B cell (primary cell): Measurements from ENCODE around the gene NDRG2. TPM values are rescaled to one million over a fixed set of nuclear protein-coding genes. Genes with fewer than 3 reads are reported as not detected.

Experiments used
- ATAC-seq: fragments of 200-7000 bp; cut with Tn5 transposase; one replicate; pipeline ENCODE4 v1.10.0; 2021; ENCODE audit warnings: low read depth, mild to moderate bottlenecking, moderate number of reproducible peaks, moderate library complexity
- CTCF ChIA-PET: fragments of 350-600 bp; sonication (Branson Sonifier 250); formaldehyde crosslinking; loops from one replicate; lab custom pipeline; 2021; ENCODE audit warnings: antibody characterized with exemption, inconsistent platforms; lab: Charles Lee
- POLR2A ChIA-PET: fragments of 350-600 bp; sonication (Branson Sonifier 250); formaldehyde crosslinking; loops from one replicate; lab custom pipeline; 2021; ENCODE audit warnings: antibody characterized with exemption; lab: Charles Lee
- DNase-seq: peaks from one replicate; pipeline ENCODE4 v3.0.0; 2013
- H2AFZ ChIP-seq: 2 replicates; pipeline ENCODE4 v1.6.1; 2012; ENCODE audit warnings: mild to moderate bottlenecking, low read depth, low read length; ENCODE audit not compliant: insufficient read depth, poor library complexity, severe bottlenecking
- H3K27ac ChIP-seq, 2 donors: 1 replicate in 1 of 2; 2 replicates in 1 of 2; pipeline ENCODE4 v1.5.1; 2012 to 2013; ENCODE audit warnings: low read length in 2 of 2, mild to moderate bottlenecking in 2 of 2, moderate library complexity in 1 of 2
- H3K27me3 ChIP-seq, 4 experiments: fragments of 200-600 bp in 1 of 4; sonication (generic) in 1 of 4; replicated peaks in 1 of 4; 1 replicate in 2 of 4; 2 replicates in 2 of 4; pipeline versions ENCODE4 v1.6.1 to v1.7.0; 2013 to 2016; ENCODE audit warnings: low read length in 3 of 4, mild to moderate bottlenecking in 2 of 4, mixed read lengths in 1 of 4, moderate library complexity in 1 of 4; ENCODE audit not compliant: insufficient read depth in 4 of 4, control insufficient read depth in 3 of 4; ENCODE audit errors: control extremely low read depth in 1 of 4
- H3K36me3 ChIP-seq, 2 experiments: replicated peaks in 1 of 2; 1 replicate in 1 of 2; 2 replicates in 1 of 2; pipeline versions ENCODE4 v1.6.1 to v1.7.1; 2013; ENCODE audit warnings: low read length in 1 of 2; ENCODE audit not compliant: insufficient read depth in 2 of 2, control insufficient read depth in 1 of 2; ENCODE audit errors: control extremely low read depth in 1 of 2, extremely low read depth in 1 of 2
- H3K4me1 ChIP-seq, 2 donors: fragments of 200-600 bp in 1 of 2; sonication (generic) in 1 of 2; 1 replicate in 1 of 2; 2 replicates in 1 of 2; pipeline versions ENCODE4 v1.5.1 to v1.6.1; 2013 to 2017; ENCODE audit warnings: low read length in 2 of 2; ENCODE audit not compliant: control insufficient read depth in 2 of 2, insufficient read depth in 2 of 2
- H3K4me2 ChIP-seq: replicated peaks from 2 replicates; pipeline ENCODE3; 2012; ENCODE audit warnings: mild to moderate bottlenecking, low read depth, low read length; ENCODE audit not compliant: poor library complexity, severe bottlenecking
- H3K4me3 ChIP-seq, 5 experiments: fragments of 200-600 bp in 1 of 5; sonication (generic) in 1 of 5; 1 replicate in 3 of 5; 2 replicates in 2 of 5; pipeline versions ENCODE4 v1.5.1 to v1.7.0; 2011 to 2016; ENCODE audit warnings: low read length in 4 of 5, mild to moderate bottlenecking in 4 of 5, low read depth in 2 of 5, control low read depth in 1 of 5, moderate library complexity in 1 of 5; ENCODE audit not compliant: insufficient read depth in 1 of 5; ENCODE audit errors: control extremely low read depth in 1 of 5, extremely low read depth in 1 of 5
- H3K79me2 ChIP-seq: fragments of 200-600 bp; sonication (generic); one replicate; pipeline ENCODE4 v1.6.0; 2016; ENCODE audit warnings: low read length; ENCODE audit not compliant: control insufficient read depth, insufficient read depth
- H3K9ac ChIP-seq: fragments of 200-600 bp; sonication (generic); 2 replicates; pipeline ENCODE4 v1.6.1; 2017; ENCODE audit warnings: mild to moderate bottlenecking, low read length, moderate library complexity
- H3K9me3 ChIP-seq, 3 donors: one replicate each; pipeline versions ENCODE4 v1.6.1 to v1.7.1; 2013; ENCODE audit warnings: low read length in 2 of 3; ENCODE audit not compliant: control insufficient read depth in 2 of 3, insufficient read depth in 1 of 3; ENCODE audit errors: control extremely low read depth in 1 of 3
- H4K20me1 ChIP-seq: 2 replicates; pipeline ENCODE4 v1.6.0; 2012; ENCODE audit warnings: mild to moderate bottlenecking, low read length; ENCODE audit not compliant: insufficient read depth, control insufficient read depth, poor library complexity, severe bottlenecking
- H3K27ac Mint-ChIP-seq: one replicate; pipeline ENCODE4 v1.8.0; 2021; ENCODE audit warnings: mixed read lengths
- H3K27me3 Mint-ChIP-seq: one replicate; pipeline ENCODE4 v1.8.0; 2021; ENCODE audit warnings: mixed read lengths
- H3K4me1 Mint-ChIP-seq: one replicate; pipeline ENCODE4 v1.8.0; 2021; ENCODE audit warnings: mixed read lengths
- H3K4me3 Mint-ChIP-seq: one replicate; pipeline ENCODE4 v1.8.0; 2021; ENCODE audit warnings: mixed read lengths
- H3K9me3 Mint-ChIP-seq: one replicate; pipeline ENCODE4 v1.8.0; 2022; ENCODE audit warnings: mixed read lengths; ENCODE audit not compliant: insufficient read depth
- EZH2 ChIP-seq: IDR thresholded peaks from 2 replicates; pipeline ENCODE4 v1.6.1; 2012; ENCODE audit warnings: borderline replicate concordance, low read depth, mild to moderate bottlenecking, moderate library complexity, low read length; ENCODE audit not compliant: insufficient read depth, poor library complexity, severe bottlenecking
- WGBS: methylation state at CpG from one replicate; pipeline ENCODE4 v1.1.5; 2013; ENCODE audit warnings: missing lambda C conversion rate; ENCODE audit not compliant: insufficient coverage; 5-methylcytosine and 5-hydroxymethylcytosine counted together
- intact Hi-C: fragments of 100-400 bp; cut with micrococcal nuclease; formaldehyde crosslinking; loops from one replicate; pipeline ENCODE4 v1.10.0; 2022
- polyA plus RNA-seq: library from polyadenylated mRNA; depleted of rRNA; stranded (reverse); fragments of >200 nt; gene quantifications from 2 replicates; pipeline ENCODE4 v1.2.3, GENCODE V29; 2012
- total RNA-seq, 2 donors: library from RNA; stranded (reverse); fragments of 120-200 nt in 1 of 2; gene quantifications; 1 replicate in 1 of 2; 2 replicates in 1 of 2; pipeline versions ENCODE4 v1.2.3 to v1.2.4, GENCODE V29; 2013 to 2022
- TF ChIP-seq, protein P1 (sequence below): fragments of 200-600 bp; IDR thresholded peaks from one replicate; pipeline ENCODE4 v1.8.0; 2022; ENCODE audit warnings: antibody characterized with exemption, mild to moderate bottlenecking

NDRG2 gene
- total and polyA plus RNA-seq, 2 donors (not counting 1 experiment from before 2014, with no cell fraction given) = 9.5 to 11.8 TPM

DNA sequence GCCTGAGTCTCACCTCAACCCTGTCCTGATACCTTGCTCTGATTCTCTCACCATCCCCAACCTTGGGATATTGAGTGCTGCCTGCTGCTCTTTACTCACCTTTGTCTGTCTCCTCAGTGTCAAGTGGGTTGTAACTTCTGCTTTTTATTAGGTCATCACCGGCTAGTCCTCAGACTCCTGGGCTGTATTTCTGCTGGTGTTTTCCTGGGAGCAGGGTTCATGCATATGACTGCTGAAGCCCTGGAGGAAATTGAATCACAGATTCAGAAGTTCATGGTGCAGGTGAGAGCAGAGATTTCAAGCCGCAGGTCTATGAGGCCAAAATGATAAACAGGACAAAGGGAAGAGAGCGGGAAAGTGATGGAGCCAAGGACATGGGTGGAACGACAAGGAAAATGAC, 25.3 kb downstream of the NDRG2 start:
- Mint-ChIP-seq H3K27me3 (no peaks in the 10 kb centered on the region), H3K27ac (no peak overlapping the region), H3K4me3 (no peak overlapping the region), H3K4me1 (no peaks in the 10 kb centered on the region), H3K9me3 (no peaks in the 10 kb centered on the region)
- Histone ChIP-seq H3K36me3 (peaks cover 14 to 34% of the 10 kb centered on the region in 2 experiments), H4K20me1 (no peaks in the 10 kb centered on the region), H3K4me2 (no peak overlapping the region), H3K27me3 (no peaks in the 10 kb centered on the region), H3K27ac (no peak overlapping the region), H3K4me3 (no peak overlapping the region), H2AFZ (no peak overlapping the region), H3K4me1 (no peaks in the 10 kb centered on the region), H3K9ac (no peak overlapping the region), H3K79me2 (no peaks in the 10 kb centered on the region), H3K9me3 (no peaks in the 10 kb centered on the region)
- ATAC-seq (no peak), DNase-seq (no peak)
- ChIA-PET POLR2A (no interaction called here), CTCF (interaction anchor here (1.2 to 6.5 kb wide), 3 partner anchors 16 to 68 kb away, joined by 3 to 47 read pairs (median 14); no protein-coding TSS in a partner anchor)
- no peak for TF ChIP-seq EZH2
- TF ChIP-seq, protein P1, sequence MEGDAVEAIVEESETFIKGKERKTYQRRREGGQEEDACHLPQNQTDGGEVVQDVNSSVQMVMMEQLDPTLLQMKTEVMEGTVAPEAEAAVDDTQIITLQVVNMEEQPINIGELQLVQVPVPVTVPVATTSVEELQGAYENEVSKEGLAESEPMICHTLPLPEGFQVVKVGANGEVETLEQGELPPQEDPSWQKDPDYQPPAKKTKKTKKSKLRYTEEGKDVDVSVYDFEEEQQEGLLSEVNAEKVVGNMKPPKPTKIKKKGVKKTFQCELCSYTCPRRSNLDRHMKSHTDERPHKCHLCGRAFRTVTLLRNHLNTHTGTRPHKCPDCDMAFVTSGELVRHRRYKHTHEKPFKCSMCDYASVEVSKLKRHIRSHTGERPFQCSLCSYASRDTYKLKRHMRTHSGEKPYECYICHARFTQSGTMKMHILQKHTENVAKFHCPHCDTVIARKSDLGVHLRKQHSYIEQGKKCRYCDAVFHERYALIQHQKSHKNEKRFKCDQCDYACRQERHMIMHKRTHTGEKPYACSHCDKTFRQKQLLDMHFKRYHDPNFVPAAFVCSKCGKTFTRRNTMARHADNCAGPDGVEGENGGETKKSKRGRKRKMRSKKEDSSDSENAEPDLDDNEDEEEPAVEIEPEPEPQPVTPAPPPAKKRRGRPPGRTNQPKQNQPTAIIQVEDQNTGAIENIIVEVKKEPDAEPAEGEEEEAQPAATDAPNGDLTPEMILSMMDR = no peak
- WGBS = 92% methylated on average over 4 of the region's 4 CpGs
- intact Hi-C loops = no loop called here

DNA sequence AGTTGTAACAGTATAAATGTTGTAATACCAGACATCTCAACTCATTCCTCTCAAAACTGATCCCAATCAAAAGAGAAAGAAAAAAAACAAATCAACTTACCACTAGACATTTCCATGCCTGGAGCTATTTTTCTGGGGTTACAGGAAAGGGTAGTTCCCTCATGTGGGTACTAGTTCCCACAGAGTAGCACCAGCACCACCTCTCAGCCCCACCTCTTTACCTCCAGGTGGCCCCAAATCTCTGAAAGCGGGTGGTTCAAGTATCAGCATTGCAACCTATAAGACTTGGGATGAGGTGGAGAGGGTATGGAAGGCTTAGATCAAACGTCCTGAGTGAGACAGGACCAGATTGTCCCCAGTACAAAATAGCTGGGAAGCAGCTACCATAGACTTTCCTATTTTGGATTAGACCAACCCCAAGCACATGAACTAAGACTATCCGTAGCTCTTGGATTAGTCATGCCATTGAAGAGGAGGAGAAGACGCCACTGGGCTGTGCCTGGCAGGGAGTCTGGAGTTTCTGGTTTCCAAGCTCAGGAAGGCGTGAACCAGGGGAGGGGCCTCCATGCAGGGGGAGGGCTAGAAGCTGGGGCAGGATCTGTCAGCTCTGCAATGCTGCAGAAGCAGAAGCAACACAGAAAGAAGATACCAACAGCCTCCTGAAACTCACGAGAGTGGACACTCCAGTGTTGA, 26.0 kb downstream of the NDRG2 start, which contains the start of gene SLC39A2:
SLC39A2 (plus strand) TSS at position 620 of the 693 bp plus-strand sequence. CDS start 154 bp downstream, outside the sequence.
- ChIA-PET CTCF (interaction anchor here (1.2 to 6.5 kb wide), 4 partner anchors 9 to 68 kb away, joined by 3 to 47 read pairs (median 9); no protein-coding TSS in a partner anchor), POLR2A (no interaction called here)
- H3K4me3 ChIP-seq = no peak within 1 kb of the TSS
- no peak within 1 kb of the TSS for H3K27ac ChIP-seq
- no peaks in the 10 kb centered on the region for H4K20me1 ChIP-seq
- Mint-ChIP-seq H3K27me3 (no peaks in the 10 kb centered on the region), H3K9me3 (no peaks in the 10 kb centered on the region), H3K4me3 (no peak within 1 kb of the TSS), H3K27ac (no peak within 1 kb of the TSS), H3K4me1 (no peaks in the 10 kb centered on the region)
- no peak within 1 kb of the TSS for H2AFZ ChIP-seq
- WGBS = 88% methylated on average over 5 of the region's 6 CpGs
- intact Hi-C loops = no loop called here
- no peaks in the 10 kb centered on the region for H3K79me2 ChIP-seq
- no peaks in the 10 kb centered on the region for H3K9me3 ChIP-seq
- ATAC-seq = no peak
- no peaks in the 10 kb centered on the region for H3K27me3 ChIP-seq
- H3K36me3 ChIP-seq = peaks cover 14 to 41% of the 10 kb centered on the region in 2 experiments
- no peaks in the 10 kb centered on the region for H3K4me1 ChIP-seq
- no peak within 1 kb of the TSS for H3K9ac ChIP-seq
- H3K4me2 ChIP-seq = no peak within 1 kb of the TSS
- no peak for DNase-seq
- TF ChIP-seq, protein P1 = no peak
- TF ChIP-seq EZH2 = no peak
